HepG2 (cell line): ENCODE results near the gene IQGAP3. TPM values are rescaled to one million over a fixed set of nuclear protein-coding genes. Genes with fewer than 3 reads are reported as not detected.

Experiments
- EP300 ChIP-seq, 3 experiments: sonication (generic) in 1 of 3; formaldehyde crosslinking in 1 of 3; IDR thresholded peaks; 2 replicates each; pipeline versions ENCODE4 v1.5.1 to v1.6.1; 2011 to 2020; ENCODE audit warnings: low read depth in 2 of 3, low read length in 2 of 3, borderline replicate concordance in 1 of 3, improper control_type of control experiment in 1 of 3, mild to moderate bottlenecking in 1 of 3, missing genetic modification reagents in 1 of 3, moderate library complexity in 1 of 3
- HOXA7 ChIP-seq: sonication (generic); formaldehyde crosslinking; IDR thresholded peaks from 2 replicates; pipeline ENCODE4 v1.8.1; 2022; ENCODE audit warnings: mild to moderate bottlenecking, missing genetic modification reagents, moderate library complexity
- NBN ChIP-seq: fragments of 450-650 bp; conservative IDR thresholded peaks from 2 replicates; pipeline ENCODE4 v1.6.1; 2017
- ONECUT2 ChIP-seq: sonication (generic); formaldehyde crosslinking; IDR thresholded peaks from 2 replicates; pipeline ENCODE4 v1.4.0; 2020; ENCODE audit warnings: missing genetic modification reagents
- PAX8 ChIP-seq: sonication (generic); formaldehyde crosslinking; IDR thresholded peaks from 2 replicates; pipeline ENCODE4 v1.8.0; 2022; ENCODE audit warnings: mild to moderate bottlenecking, missing genetic modification reagents, borderline replicate concordance
- RELA ChIP-seq: sonication (generic); formaldehyde crosslinking; IDR thresholded peaks from 2 replicates; pipeline ENCODE4 v1.4.0; 2020; ENCODE audit warnings: missing genetic modification reagents
- SIN3A ChIP-seq: IDR thresholded peaks from 2 replicates; pipeline ENCODE4 v1.6.1; 2011; ENCODE audit warnings: low read depth, mild to moderate bottlenecking, control low read depth, low read length, borderline replicate concordance
- XBP1 ChIP-seq: sonication (generic); formaldehyde crosslinking; IDR thresholded peaks from 2 replicates; pipeline ENCODE4 v1.5.0; 2020; ENCODE audit warnings: missing genetic modification reagents
- ZNF12 ChIP-seq: sonication (generic); formaldehyde crosslinking; IDR thresholded peaks from 2 replicates; pipeline ENCODE4 v1.5.0; 2020; ENCODE audit warnings: missing genetic modification reagents
- ZNF883 ChIP-seq: sonication (generic); formaldehyde crosslinking; IDR thresholded peaks from 2 replicates; pipeline ENCODE4 v1.5.1; 2020; ENCODE audit warnings: mild to moderate bottlenecking, missing genetic modification reagents; ENCODE audit errors: not compliant biosample characterization
- polyA plus RNA-seq, 8 experiments: library from polyadenylated mRNA; depleted of rRNA in 3 of 8; stranded (reverse) in 7 of 8; unstranded in 1 of 8; fragments of >200 nt; fragmentation: Illumina TruSeq in 4 of 8; extraction: Trizol in 4 of 8; gene quantifications; 2 replicates each; pipeline versions ENCODE4 v1.2.1 to v1.2.3, GENCODE V29; 2011 to 2016; ENCODE audit warnings: low read depth in 4 of 8, missing spikeins in 1 of 8, mixed read lengths in 1 of 8; ENCODE audit not compliant: insufficient read depth in 1 of 8
- total RNA-seq, 5 experiments: library from RNA; depleted of rRNA; stranded (reverse); fragments of >200 nt; fragmentation: Illumina TruSeq; extraction: Trizol; gene quantifications; 2 replicates each; pipeline ENCODE4 v1.2.3, GENCODE V29; 2016; ENCODE audit warnings: low read depth in 1 of 5
- TF ChIP-seq, protein P1 (sequence below): IDR thresholded peaks from 2 replicates; pipeline ENCODE4 v1.6.1; 2016
- TF ChIP-seq, protein P2 (sequence below): fragments of 450-650 bp; IDR thresholded peaks from 2 replicates; pipeline ENCODE4 v1.6.1; 2017
- TF ChIP-seq, protein P3 (sequence below): sonication (generic); formaldehyde crosslinking; conservative IDR thresholded peaks from 2 replicates; pipeline ENCODE4 v1.4.0; 2020; ENCODE audit warnings: missing genetic modification reagents
- TF ChIP-seq, protein P4 (sequence below): IDR thresholded peaks from 2 replicates; pipeline ENCODE4 v1.6.1; 2016; ENCODE audit warnings: mild to moderate bottlenecking
- TF ChIP-seq, protein P5 (sequence below): IDR thresholded peaks from 2 replicates; pipeline ENCODE4 v1.6.1; 2016; ENCODE audit warnings: low read depth

IQGAP3 gene
- total and polyA plus RNA-seq, 2 of the 13 experiments (the other 11 are each of a cell fraction or from before 2014, with no cell fraction given), result 13.5 to 14.1 TPM

DNA sequence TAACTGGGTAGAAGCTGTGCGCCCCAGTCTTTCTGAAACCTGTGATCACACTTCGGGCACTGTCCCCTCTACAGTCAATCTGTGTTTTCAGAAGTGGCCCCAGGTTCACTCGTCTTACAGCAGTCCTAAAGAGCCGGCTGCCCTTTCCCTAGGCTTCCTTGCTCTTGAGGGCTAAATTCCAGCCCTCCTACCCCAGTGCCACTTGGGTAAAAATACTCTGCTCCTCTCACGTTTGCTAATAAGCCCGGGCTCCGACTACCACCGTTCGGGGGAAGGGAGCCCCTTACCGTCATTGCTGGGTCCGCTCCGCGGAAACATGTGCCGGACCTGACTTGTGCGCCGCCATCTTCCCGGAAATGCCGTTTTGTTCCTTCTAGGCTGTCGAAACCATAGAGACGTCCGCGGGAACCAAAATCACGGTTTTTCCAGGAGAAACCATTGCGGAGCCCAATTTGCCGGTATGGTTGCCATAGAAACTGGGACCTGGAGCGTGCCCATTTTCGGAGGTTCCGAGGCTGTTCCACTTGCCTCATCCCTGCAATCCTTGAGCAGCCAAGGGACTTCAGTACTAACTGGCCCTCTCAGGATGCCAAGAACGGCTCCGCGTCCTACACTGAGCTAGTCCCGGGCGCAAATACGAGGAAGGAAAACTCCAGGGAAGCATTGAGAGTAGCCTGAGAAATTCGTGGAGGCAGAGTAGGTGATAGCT lies 28.9 kb upstream of the IQGAP3 start, which contains the start of gene GPATCH4 (continued):
- TF ChIP-seq, protein P1, sequence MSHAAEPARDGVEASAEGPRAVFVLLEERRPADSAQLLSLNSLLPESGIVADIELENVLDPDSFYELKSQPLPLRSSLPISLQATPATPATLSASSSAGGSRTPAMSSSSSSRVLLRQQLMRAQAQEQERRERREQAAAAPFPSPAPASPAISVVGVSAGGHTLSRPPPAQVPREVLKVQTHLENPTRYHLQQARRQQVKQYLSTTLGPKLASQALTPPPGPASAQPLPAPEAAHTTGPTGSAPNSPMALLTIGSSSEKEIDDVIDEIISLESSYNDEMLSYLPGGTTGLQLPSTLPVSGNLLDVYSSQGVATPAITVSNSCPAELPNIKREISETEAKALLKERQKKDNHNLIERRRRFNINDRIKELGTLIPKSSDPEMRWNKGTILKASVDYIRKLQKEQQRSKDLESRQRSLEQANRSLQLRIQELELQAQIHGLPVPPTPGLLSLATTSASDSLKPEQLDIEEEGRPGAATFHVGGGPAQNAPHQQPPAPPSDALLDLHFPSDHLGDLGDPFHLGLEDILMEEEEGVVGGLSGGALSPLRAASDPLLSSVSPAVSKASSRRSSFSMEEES (CRISPR knock-in tag), result peak; percentile 49; the same call in 1 of the 2 replicates
- TF ChIP-seq EP300 (IDR thresholded peaks at IDR 0.05; ENCODE audit: low read depth in 2 of 2, low read length in 2 of 2) (no peak), EP300 (CRISPR knock-in tag; IDR thresholded peaks at IDR 0.05; ENCODE audit: borderline replicate concordance) (no peak), HOXA7 (CRISPR knock-in tag) (no peak), XBP1 (CRISPR knock-in tag) (no peak), SIN3A (peak; percentile 99), PAX8 (CRISPR knock-in tag) (no peak), ZNF883 (CRISPR knock-in tag) (peak; percentile 46), ZNF12 (CRISPR knock-in tag) (no peak), RELA (CRISPR knock-in tag) (no peak), ONECUT2 (CRISPR knock-in tag) (no peak), NBN (no peak)
- TF ChIP-seq, protein P2, sequence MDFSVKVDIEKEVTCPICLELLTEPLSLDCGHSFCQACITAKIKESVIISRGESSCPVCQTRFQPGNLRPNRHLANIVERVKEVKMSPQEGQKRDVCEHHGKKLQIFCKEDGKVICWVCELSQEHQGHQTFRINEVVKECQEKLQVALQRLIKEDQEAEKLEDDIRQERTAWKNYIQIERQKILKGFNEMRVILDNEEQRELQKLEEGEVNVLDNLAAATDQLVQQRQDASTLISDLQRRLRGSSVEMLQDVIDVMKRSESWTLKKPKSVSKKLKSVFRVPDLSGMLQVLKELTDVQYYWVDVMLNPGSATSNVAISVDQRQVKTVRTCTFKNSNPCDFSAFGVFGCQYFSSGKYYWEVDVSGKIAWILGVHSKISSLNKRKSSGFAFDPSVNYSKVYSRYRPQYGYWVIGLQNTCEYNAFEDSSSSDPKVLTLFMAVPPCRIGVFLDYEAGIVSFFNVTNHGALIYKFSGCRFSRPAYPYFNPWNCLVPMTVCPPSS, result no peak
- TF ChIP-seq, protein P3, sequence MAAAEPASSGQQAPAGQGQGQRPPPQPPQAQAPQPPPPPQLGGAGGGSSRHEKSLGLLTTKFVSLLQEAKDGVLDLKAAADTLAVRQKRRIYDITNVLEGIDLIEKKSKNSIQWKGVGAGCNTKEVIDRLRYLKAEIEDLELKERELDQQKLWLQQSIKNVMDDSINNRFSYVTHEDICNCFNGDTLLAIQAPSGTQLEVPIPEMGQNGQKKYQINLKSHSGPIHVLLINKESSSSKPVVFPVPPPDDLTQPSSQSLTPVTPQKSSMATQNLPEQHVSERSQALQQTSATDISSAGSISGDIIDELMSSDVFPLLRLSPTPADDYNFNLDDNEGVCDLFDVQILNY (CRISPR knock-in tag), result 0 out of 2 replicates have a peak, but pooled peaks have one; percentile 60
- TF ChIP-seq, protein P4, sequence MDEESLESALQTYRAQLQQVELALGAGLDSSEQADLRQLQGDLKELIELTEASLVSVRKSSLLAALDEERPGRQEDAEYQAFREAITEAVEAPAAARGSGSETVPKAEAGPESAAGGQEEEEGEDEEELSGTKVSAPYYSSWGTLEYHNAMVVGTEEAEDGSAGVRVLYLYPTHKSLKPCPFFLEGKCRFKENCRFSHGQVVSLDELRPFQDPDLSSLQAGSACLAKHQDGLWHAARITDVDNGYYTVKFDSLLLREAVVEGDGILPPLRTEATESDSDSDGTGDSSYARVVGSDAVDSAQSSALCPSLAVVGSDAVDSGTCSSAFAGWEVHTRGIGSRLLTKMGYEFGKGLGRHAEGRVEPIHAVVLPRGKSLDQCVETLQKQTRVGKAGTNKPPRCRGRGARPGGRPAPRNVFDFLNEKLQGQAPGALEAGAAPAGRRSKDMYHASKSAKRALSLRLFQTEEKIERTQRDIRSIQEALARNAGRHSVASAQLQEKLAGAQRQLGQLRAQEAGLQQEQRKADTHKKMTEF (CRISPR knock-in tag), result peak; percentile 73
- TF ChIP-seq, protein P5, sequence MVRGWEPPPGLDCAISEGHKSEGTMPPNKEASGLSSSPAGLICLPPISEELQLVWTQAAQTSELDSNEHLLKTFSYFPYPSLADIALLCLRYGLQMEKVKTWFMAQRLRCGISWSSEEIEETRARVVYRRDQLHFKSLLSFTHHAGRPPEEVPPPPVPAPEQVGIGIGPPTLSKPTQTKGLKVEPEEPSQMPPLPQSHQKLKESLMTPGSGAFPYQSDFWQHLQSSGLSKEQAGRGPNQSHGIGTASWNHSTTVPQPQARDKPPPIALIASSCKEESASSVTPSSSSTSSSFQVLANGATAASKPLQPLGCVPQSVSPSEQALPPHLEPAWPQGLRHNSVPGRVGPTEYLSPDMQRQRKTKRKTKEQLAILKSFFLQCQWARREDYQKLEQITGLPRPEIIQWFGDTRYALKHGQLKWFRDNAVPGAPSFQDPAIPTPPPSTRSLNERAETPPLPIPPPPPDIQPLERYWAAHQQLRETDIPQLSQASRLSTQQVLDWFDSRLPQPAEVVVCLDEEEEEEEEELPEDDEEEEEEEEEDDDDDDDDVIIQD (CRISPR knock-in tag), result no peak; the same call in 1 of the 2 replicates
